ENCODE measurements around the gene ASB9. TPM values are rescaled to one million over a fixed set of nuclear protein-coding genes. Genes with fewer than 3 reads are reported as not detected.

Gene ASB9
- total RNA-seq, 1 experiment from 2014 or later: 0.11 TPM

DNA sequence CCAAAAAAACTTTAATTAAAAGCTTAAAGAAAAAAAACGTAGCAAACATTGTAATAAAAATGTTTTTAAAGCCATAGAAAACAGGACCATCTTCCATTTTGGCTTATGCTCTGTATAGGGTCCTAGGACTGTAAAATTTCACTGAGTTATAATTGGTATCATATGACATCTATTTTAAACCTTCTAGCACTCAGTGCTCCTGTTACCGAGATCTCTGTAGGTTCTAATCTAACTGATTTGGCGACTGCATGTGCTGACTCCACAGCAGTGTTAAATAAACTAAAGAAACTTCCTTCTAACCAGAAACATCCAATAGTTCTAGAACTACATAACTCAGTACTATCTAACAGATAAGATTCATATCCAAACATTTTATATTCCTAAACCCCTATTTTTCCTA lies 45.6 kb upstream of the ASB9 start, which contains the start of gene ASB11 (continued):
- TF ChIP-seq, protein P1, sequence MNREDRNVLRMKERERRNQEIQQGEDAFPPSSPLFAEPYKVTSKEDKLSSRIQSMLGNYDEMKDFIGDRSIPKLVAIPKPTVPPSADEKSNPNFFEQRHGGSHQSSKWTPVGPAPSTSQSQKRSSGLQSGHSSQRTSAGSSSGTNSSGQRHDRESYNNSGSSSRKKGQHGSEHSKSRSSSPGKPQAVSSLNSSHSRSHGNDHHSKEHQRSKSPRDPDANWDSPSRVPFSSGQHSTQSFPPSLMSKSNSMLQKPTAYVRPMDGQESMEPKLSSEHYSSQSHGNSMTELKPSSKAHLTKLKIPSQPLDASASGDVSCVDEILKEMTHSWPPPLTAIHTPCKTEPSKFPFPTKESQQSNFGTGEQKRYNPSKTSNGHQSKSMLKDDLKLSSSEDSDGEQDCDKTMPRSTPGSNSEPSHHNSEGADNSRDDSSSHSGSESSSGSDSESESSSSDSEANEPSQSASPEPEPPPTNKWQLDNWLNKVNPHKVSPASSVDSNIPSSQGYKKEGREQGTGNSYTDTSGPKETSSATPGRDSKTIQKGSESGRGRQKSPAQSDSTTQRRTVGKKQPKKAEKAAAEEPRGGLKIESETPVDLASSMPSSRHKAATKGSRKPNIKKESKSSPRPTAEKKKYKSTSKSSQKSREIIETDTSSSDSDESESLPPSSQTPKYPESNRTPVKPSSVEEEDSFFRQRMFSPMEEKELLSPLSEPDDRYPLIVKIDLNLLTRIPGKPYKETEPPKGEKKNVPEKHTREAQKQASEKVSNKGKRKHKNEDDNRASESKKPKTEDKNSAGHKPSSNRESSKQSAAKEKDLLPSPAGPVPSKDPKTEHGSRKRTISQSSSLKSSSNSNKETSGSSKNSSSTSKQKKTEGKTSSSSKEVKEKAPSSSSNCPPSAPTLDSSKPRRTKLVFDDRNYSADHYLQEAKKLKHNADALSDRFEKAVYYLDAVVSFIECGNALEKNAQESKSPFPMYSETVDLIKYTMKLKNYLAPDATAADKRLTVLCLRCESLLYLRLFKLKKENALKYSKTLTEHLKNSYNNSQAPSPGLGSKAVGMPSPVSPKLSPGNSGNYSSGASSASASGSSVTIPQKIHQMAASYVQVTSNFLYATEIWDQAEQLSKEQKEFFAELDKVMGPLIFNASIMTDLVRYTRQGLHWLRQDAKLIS (CRISPR knock-in tag; IDR thresholded peaks at IDR 0.05; ENCODE audit: borderline replicate concordance): no peak
- TF ChIP-seq PRRX2 (CRISPR knock-in tag; IDR thresholded peaks at IDR 0.05): no peak
- TF ChIP-seq, protein P2, sequence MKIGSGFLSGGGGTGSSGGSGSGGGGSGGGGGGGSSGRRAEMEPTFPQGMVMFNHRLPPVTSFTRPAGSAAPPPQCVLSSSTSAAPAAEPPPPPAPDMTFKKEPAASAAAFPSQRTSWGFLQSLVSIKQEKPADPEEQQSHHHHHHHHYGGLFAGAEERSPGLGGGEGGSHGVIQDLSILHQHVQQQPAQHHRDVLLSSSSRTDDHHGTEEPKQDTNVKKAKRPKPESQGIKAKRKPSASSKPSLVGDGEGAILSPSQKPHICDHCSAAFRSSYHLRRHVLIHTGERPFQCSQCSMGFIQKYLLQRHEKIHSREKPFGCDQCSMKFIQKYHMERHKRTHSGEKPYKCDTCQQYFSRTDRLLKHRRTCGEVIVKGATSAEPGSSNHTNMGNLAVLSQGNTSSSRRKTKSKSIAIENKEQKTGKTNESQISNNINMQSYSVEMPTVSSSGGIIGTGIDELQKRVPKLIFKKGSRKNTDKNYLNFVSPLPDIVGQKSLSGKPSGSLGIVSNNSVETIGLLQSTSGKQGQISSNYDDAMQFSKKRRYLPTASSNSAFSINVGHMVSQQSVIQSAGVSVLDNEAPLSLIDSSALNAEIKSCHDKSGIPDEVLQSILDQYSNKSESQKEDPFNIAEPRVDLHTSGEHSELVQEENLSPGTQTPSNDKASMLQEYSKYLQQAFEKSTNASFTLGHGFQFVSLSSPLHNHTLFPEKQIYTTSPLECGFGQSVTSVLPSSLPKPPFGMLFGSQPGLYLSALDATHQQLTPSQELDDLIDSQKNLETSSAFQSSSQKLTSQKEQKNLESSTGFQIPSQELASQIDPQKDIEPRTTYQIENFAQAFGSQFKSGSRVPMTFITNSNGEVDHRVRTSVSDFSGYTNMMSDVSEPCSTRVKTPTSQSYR (CRISPR knock-in tag; IDR thresholded peaks at IDR 0.05): no peak

DNA sequence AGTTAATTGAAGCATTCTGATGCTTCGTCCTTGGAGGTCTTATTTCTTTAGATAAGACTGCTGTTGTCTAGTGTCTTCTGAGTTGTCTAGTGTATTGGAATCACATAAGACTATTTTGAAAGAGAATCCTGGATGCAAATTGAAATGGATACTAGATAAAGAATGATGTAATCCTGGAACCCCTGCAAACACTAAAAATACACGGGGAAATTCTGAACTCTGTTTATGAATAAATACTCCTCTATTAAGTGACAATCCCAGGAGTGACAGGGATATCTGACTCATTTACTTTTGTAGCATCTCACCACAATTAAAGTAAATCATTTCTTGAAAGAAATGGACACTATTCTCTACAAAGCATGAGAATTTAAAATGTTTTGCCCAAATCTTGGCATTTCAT lies 44.6 kb upstream of the ASB9 start:
- Mint-ChIP-seq H3K4me3 (no peak overlapping the region), H3K27me3 (ENCODE audit: low read depth) (no peaks in the 10 kb centered on the region), H3K4me1 (no peaks in the 10 kb centered on the region), H3K9me3 (no peaks in the 10 kb centered on the region), H3K36me3 (no peaks in the 10 kb centered on the region; the same call in 1 of the 2 replicates), H3K27ac (no peak overlapping the region)
- ATAC-seq (no peak), DNase-seq (ENCODE audit: low spot score) (no peak)
- ChIA-PET POLR2A (no interaction called here), CTCF (no interaction called here)
- no peak for TF ChIP-seq TCF7 (CRISPR knock-in tag; IDR thresholded peaks at IDR 0.05; ENCODE audit: low read depth)

DNA sequence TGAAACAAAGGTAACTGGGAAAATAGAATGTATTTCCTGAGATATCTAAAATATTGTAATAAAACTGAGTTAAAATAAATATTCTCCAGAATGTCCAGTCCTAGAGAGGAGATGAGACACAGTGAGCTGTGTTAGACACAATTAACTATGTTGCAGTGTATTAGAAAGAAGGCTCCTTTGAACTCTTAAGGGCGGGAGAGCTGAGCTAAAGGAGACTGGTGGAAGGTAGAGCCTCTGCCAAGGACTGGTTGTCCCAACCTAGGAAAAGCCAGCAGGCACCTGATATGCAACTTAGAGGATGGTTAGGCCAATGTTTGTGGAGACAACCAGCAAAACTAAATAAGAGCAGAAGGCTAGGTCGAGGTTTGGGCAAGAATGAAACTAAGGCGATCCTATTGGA lies 41.2 kb upstream of the ASB9 start:
- CTCF ChIA-PET: interaction anchor here (1.4 kb wide), 1 partner anchor 9 kb away, joined by 3 read pairs; no protein-coding TSS in a partner anchor
- no peak overlapping the region for H3K4me3 Mint-ChIP-seq
- H3K36me3 Mint-ChIP-seq: no peaks in the 10 kb centered on the region
- H3K27ac Mint-ChIP-seq: no peak overlapping the region
- POLR2A ChIA-PET: no interaction called here
- H3K27me3 Mint-ChIP-seq (ENCODE audit: low read depth): no peaks in the 10 kb centered on the region
- no peak for DNase-seq (ENCODE audit: low spot score)
- H3K9me3 Mint-ChIP-seq: no peaks in the 10 kb centered on the region
- H3K4me1 Mint-ChIP-seq: no peaks in the 10 kb centered on the region
- no peak for ATAC-seq
- TF ChIP-seq ZNF121 (CRISPR knock-in tag; IDR thresholded peaks at IDR 0.05) (no peak), MYBL2 (CRISPR knock-in tag; IDR thresholded peaks at IDR 0.05) (no peak), PRRX2 (CRISPR knock-in tag; IDR thresholded peaks at IDR 0.05) (no peak), ZNF317 (CRISPR knock-in tag; IDR thresholded peaks at IDR 0.05; ENCODE audit: borderline replicate concordance, low read depth) (no peak), MXD4 (CRISPR knock-in tag; IDR thresholded peaks at IDR 0.05; ENCODE audit: borderline replicate concordance) (no peak), SMAD4 (CRISPR knock-in tag; IDR thresholded peaks at IDR 0.05) (no peak), GRHL2 (CRISPR knock-in tag; IDR thresholded peaks at IDR 0.05; ENCODE audit: insufficient replicate concordance, severe bottlenecking) (no peak), ZNF219 (CRISPR knock-in tag; IDR thresholded peaks at IDR 0.05; ENCODE audit: borderline replicate concordance) (no peak), KAT7 (CRISPR knock-in tag; IDR thresholded peaks at IDR 0.05; ENCODE audit: borderline replicate concordance) (no peak), RORB (CRISPR knock-in tag; IDR thresholded peaks at IDR 0.05) (no peak), CREB1 (CRISPR knock-in tag; IDR thresholded peaks at IDR 0.05) (no peak), ZNF138 (CRISPR knock-in tag; conservative IDR thresholded peaks at IDR 0.05) (no peak)
- TF ChIP-seq, protein P3, sequence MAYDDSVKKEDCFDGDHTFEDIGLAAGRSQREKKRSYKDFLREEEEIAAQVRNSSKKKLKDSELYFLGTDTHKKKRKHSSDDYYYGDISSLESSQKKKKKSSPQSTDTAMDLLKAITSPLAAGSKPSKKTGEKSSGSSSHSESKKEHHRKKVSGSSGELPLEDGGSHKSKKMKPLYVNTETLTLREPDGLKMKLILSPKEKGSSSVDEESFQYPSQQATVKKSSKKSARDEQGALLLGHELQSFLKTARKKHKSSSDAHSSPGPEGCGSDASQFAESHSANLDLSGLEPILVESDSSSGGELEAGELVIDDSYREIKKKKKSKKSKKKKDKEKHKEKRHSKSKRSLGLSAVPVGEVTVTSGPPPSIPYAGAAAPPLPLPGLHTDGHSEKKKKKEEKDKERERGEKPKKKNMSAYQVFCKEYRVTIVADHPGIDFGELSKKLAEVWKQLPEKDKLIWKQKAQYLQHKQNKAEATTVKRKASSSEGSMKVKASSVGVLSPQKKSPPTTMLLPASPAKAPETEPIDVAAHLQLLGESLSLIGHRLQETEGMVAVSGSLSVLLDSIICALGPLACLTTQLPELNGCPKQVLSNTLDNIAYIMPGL (CRISPR knock-in tag; IDR thresholded peaks at IDR 0.05): no peak
- TF ChIP-seq, protein P4, sequence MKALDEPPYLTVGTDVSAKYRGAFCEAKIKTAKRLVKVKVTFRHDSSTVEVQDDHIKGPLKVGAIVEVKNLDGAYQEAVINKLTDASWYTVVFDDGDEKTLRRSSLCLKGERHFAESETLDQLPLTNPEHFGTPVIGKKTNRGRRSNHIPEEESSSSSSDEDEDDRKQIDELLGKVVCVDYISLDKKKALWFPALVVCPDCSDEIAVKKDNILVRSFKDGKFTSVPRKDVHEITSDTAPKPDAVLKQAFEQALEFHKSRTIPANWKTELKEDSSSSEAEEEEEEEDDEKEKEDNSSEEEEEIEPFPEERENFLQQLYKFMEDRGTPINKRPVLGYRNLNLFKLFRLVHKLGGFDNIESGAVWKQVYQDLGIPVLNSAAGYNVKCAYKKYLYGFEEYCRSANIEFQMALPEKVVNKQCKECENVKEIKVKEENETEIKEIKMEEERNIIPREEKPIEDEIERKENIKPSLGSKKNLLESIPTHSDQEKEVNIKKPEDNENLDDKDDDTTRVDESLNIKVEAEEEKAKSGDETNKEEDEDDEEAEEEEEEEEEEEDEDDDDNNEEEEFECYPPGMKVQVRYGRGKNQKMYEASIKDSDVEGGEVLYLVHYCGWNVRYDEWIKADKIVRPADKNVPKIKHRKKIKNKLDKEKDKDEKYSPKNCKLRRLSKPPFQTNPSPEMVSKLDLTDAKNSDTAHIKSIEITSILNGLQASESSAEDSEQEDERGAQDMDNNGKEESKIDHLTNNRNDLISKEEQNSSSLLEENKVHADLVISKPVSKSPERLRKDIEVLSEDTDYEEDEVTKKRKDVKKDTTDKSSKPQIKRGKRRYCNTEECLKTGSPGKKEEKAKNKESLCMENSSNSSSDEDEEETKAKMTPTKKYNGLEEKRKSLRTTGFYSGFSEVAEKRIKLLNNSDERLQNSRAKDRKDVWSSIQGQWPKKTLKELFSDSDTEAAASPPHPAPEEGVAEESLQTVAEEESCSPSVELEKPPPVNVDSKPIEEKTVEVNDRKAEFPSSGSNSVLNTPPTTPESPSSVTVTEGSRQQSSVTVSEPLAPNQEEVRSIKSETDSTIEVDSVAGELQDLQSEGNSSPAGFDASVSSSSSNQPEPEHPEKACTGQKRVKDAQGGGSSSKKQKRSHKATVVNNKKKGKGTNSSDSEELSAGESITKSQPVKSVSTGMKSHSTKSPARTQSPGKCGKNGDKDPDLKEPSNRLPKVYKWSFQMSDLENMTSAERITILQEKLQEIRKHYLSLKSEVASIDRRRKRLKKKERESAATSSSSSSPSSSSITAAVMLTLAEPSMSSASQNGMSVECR (CRISPR knock-in tag; IDR thresholded peaks at IDR 0.05; ENCODE audit: borderline replicate concordance): no peak
- TF ChIP-seq, protein P5, sequence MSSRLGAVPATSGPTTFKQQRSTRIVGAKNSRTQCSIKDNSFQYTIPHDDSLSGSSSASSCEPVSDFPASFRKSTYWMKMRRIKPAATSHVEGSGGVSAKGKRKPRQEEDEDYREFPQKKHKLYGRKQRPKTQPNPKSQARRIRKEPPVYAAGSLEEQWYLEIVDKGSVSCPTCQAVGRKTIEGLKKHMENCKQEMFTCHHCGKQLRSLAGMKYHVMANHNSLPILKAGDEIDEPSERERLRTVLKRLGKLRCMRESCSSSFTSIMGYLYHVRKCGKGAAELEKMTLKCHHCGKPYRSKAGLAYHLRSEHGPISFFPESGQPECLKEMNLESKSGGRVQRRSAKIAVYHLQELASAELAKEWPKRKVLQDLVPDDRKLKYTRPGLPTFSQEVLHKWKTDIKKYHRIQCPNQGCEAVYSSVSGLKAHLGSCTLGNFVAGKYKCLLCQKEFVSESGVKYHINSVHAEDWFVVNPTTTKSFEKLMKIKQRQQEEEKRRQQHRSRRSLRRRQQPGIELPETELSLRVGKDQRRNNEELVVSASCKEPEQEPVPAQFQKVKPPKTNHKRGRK (CRISPR knock-in tag; IDR thresholded peaks at IDR 0.05; ENCODE audit: borderline replicate concordance): no peak
